ENCODE data around the gene TSEN54. TPM values are rescaled to one million over a fixed set of nuclear protein-coding genes. Genes with fewer than 3 reads are reported as not detected.

TSEN54 gene
- polyA plus RNA-seq, 1 donor (not counting 4 experiments of a cell fraction or from before 2014, with no cell fraction given) = 24.1 TPM

DNA sequence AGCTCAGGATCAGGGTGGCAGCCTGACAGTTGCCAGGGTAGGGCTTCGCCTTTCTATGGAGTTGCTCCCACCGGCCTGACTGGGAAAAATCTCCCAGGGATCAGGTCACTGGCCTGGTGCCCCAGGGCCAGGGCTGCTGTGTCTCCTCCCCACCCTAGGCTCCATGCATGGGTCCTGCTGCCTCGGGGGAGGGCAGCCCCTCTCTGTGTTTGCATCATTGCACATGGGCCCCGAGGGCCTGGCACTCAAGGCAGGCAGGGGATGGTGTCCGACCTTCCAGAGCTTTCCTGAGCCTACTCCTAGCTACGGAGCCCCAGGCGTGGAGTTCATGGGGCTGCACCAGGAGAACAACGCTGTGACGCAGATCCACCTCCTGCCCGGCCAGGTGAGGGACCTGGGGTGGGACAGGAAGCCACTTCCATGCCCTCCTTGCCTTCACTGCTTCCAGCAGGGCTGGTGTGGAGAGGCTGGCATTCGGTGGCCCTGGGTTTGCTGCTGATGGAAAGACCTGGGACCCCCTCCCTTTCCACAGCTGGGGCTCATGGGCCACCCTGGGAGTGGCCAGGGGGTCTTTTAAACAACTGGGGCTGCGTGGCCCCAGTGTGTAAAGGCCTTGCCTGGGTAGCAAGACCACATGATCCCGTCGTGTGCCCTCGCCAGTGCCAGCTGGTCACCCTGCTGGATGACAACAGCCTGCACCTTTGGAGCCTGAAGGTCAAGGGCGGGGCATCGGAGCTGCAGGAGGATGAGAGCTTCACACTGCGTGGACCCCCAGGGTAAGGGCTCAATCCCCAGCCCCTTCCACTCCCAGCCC is 41.7 kb downstream of the TSEN54 start:
- Histone ChIP-seq H3K36me3 (ENCODE audit: control insufficient read depth in 2 of 2, extremely low read depth in 1 of 2, insufficient read depth in 2 of 2, low read length in 2 of 2) (peaks cover 0 to 5% of the 10 kb centered on the region in 2 experiments), H3K27me3 (ENCODE audit: control insufficient read depth, extremely low read depth, insufficient read depth, low read length) (no peaks in the 10 kb centered on the region), H3K9ac (ENCODE audit: control insufficient read depth, extremely low read depth, insufficient read depth, low read length) (no peak overlapping the region), H3K4me3 (ENCODE audit: control insufficient read depth in 2 of 3, extremely low read depth in 1 of 3, insufficient read depth in 2 of 3, low read depth in 1 of 3, low read length in 3 of 3) (no peak overlapping the region), H3K4me1 (ENCODE audit: control insufficient read depth, extremely low read depth, insufficient read depth, low read length) (no peaks in the 10 kb centered on the region), H4K20me1 (ENCODE audit: control insufficient read depth, extremely low read depth, insufficient read depth, low read length) (peaks cover 2% of the 10 kb centered on the region), H3K9me3 (ENCODE audit: control insufficient read depth, low read depth, low read length) (no peaks in the 10 kb centered on the region), H3K27ac (ENCODE audit: control insufficient read depth, insufficient read depth, low read length) (no peak overlapping the region), H2AFZ (ENCODE audit: control insufficient read depth, low read length) (no peak overlapping the region), H3K9me1 (ENCODE audit: control insufficient read depth, extremely low read depth, insufficient read depth, low read length) (no peaks in the 10 kb centered on the region), H3K4me2 (ENCODE audit: control insufficient read depth, extremely low read depth, insufficient read depth, low read depth, low read length) (no peak overlapping the region), H3K79me2 (ENCODE audit: control insufficient read depth, insufficient read depth, low read length) (no peaks in the 10 kb centered on the region)
- dilution Hi-C loops (cut with MboI; ENCODE audit: extremely low pct_ligation_motif_present, low sequenced_read_pairs) = no loop called here
- no peak for DNase-seq (ENCODE audit: low read depth, low spot score)
- no peak for TF ChIP-seq EZH2 (IDR thresholded peaks at IDR 0.05; ENCODE audit: low read length)
- TF ChIP-seq, protein P1, sequence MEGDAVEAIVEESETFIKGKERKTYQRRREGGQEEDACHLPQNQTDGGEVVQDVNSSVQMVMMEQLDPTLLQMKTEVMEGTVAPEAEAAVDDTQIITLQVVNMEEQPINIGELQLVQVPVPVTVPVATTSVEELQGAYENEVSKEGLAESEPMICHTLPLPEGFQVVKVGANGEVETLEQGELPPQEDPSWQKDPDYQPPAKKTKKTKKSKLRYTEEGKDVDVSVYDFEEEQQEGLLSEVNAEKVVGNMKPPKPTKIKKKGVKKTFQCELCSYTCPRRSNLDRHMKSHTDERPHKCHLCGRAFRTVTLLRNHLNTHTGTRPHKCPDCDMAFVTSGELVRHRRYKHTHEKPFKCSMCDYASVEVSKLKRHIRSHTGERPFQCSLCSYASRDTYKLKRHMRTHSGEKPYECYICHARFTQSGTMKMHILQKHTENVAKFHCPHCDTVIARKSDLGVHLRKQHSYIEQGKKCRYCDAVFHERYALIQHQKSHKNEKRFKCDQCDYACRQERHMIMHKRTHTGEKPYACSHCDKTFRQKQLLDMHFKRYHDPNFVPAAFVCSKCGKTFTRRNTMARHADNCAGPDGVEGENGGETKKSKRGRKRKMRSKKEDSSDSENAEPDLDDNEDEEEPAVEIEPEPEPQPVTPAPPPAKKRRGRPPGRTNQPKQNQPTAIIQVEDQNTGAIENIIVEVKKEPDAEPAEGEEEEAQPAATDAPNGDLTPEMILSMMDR (optimal IDR thresholded peaks at IDR 0.05 in 1 of 3, IDR thresholded peaks at IDR 0.05 in 1 of 3, conservative IDR thresholded peaks at IDR 0.05 in 1 of 3; ENCODE audit: extremely low read depth in 1 of 3, insufficient read depth in 2 of 3, low read length in 3 of 3) = no peak
- no peak for FAIRE-seq

DNA sequence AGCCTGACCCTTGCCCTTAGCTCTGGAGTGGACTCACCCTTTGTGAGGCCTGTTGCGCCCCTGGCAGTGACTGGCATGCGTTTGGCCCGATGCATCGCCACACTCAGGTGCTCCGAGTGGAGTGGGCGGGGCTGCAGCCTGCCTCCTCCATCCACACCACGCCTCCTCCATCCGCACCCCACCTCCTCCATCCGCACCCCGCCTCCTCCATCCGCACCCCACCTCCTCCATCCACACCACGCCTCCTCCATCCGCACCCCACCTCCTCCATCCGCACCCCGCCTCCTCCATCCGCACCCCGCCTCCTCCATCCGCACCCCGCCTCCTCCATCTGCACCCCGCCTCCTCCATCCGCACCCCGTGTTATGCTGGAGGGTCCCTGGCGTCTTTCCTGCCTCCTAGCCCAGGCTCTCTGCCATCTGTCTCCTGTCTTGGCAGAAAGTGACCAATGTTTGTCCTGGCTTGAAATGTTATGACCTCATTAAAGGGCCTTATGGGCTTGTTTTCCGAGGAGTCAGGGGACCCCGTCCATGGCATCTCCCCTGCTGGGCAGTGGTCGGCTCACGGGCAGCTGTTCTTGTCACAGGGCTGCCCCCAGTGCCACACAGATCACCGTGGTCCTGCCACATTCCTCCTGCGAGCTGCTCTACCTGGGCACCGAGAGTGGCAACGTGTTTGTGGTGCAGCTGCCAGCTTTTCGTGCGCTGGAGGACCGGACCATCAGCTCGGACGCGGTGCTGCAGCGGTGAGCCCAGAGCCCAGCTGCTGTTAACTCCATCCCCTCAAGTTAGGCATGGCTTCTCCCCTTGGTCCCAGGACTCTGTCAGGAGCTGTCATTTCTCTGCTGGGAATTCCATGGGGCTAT is 42.6 kb downstream of the TSEN54 start:
- H3K9ac ChIP-seq (ENCODE audit: control insufficient read depth, extremely low read depth, insufficient read depth, low read length) = no peak overlapping the region
- no peak for DNase-seq (ENCODE audit: low read depth, low spot score)
- H4K20me1 ChIP-seq (ENCODE audit: control insufficient read depth, extremely low read depth, insufficient read depth, low read length) = peaks cover 2% of the 10 kb centered on the region
- H3K9me1 ChIP-seq (ENCODE audit: control insufficient read depth, extremely low read depth, insufficient read depth, low read length) = no peaks in the 10 kb centered on the region
- peaks cover under 1 to 8% of the 10 kb centered on the region in 2 experiments for H3K36me3 ChIP-seq (ENCODE audit: control insufficient read depth in 2 of 2, extremely low read depth in 1 of 2, insufficient read depth in 2 of 2, low read length in 2 of 2)
- no peaks in the 10 kb centered on the region for H3K9me3 ChIP-seq (ENCODE audit: control insufficient read depth, low read depth, low read length)
- no peak overlapping the region for H3K4me2 ChIP-seq (ENCODE audit: control insufficient read depth, extremely low read depth, insufficient read depth, low read depth, low read length)
- no peaks in the 10 kb centered on the region for H3K27me3 ChIP-seq (ENCODE audit: control insufficient read depth, extremely low read depth, insufficient read depth, low read length)
- H3K4me1 ChIP-seq (ENCODE audit: control insufficient read depth, extremely low read depth, insufficient read depth, low read length) = no peaks in the 10 kb centered on the region
- no peak overlapping the region for H3K27ac ChIP-seq (ENCODE audit: control insufficient read depth, insufficient read depth, low read length)
- TF ChIP-seq EZH2 (IDR thresholded peaks at IDR 0.05; ENCODE audit: low read length) = no peak
- TF ChIP-seq, protein P1 (optimal IDR thresholded peaks at IDR 0.05 in 1 of 3, IDR thresholded peaks at IDR 0.05 in 1 of 3, conservative IDR thresholded peaks at IDR 0.05 in 1 of 3; ENCODE audit: extremely low read depth in 1 of 3, insufficient read depth in 2 of 3, low read length in 3 of 3) = no peak
- no peaks in the 10 kb centered on the region for H3K79me2 ChIP-seq (ENCODE audit: control insufficient read depth, insufficient read depth, low read length)
- dilution Hi-C loops (cut with MboI; ENCODE audit: extremely low pct_ligation_motif_present, low sequenced_read_pairs) = no loop called here
- FAIRE-seq = no peak
- H3K4me3 ChIP-seq (ENCODE audit: control insufficient read depth in 2 of 3, extremely low read depth in 1 of 3, insufficient read depth in 2 of 3, low read depth in 1 of 3, low read length in 3 of 3) = no peak overlapping the region
- H2AFZ ChIP-seq (ENCODE audit: control insufficient read depth, low read length) = no peak overlapping the region

Data from keratinocyte (primary cell).